MCF 10A (cell line): Measurements from ENCODE around the gene C1QBP. TPM values are rescaled to one million over a fixed set of nuclear protein-coding genes. Genes with fewer than 3 reads are reported as not detected.

Experiments used
- BruUV-seq: library from RNA; stranded (reverse); fragments of 400-500 nt; replicated peaks from 2 replicates; lab custom pipeline; 2021; lab: Mats Ljungman, UMichigan
- CTCF ChIA-PET: fragments of 300-600 bp; sonication (Branson Sonifier 250); formaldehyde crosslinking; extraction: SDS; loops from one replicate; lab custom pipeline; 2021; ENCODE audit warnings: antibody characterized with exemption, inconsistent platforms; lab: Yijun Ruan, JAX
- POLR2A ChIA-PET: fragments of 300-600, 350-650 bp; sonication (Branson Sonifier 250); formaldehyde crosslinking; extraction: SDS; loops from one replicate; lab custom pipeline; 2020; ENCODE audit warnings: antibody characterized with exemption, inconsistent platforms; lab: Yijun Ruan, JAX
- DNase-seq: peaks from one replicate; pipeline ENCODE4 v3.0.0-alpha.2; 2018; ENCODE audit not compliant: unreplicated experiment
- H3K27ac Mint-ChIP-seq: one replicate; pipeline ENCODE4 v1.8.0; 2022; ENCODE audit warnings: mild to moderate bottlenecking, low read depth, mixed read lengths; ENCODE audit not compliant: unreplicated experiment
- H3K27me3 Mint-ChIP-seq: one replicate; pipeline ENCODE4 v1.8.0; 2022; ENCODE audit warnings: mixed read lengths; ENCODE audit not compliant: insufficient read depth, unreplicated experiment
- H3K36me3 Mint-ChIP-seq: one replicate; pipeline ENCODE4 v1.8.0; 2022; ENCODE audit warnings: mild to moderate bottlenecking, moderate library complexity, mixed read lengths; ENCODE audit not compliant: insufficient read depth, unreplicated experiment
- H3K4me1 Mint-ChIP-seq: one replicate; pipeline ENCODE4 v1.8.0; 2022; ENCODE audit warnings: mixed read lengths; ENCODE audit not compliant: insufficient read depth, unreplicated experiment
- H3K4me3 Mint-ChIP-seq: one replicate; pipeline ENCODE4 v1.8.0; 2022; ENCODE audit warnings: mild to moderate bottlenecking, moderate library complexity, mixed read lengths; ENCODE audit not compliant: unreplicated experiment
- H3K9me3 Mint-ChIP-seq: one replicate; pipeline ENCODE4 v1.8.0; 2022; ENCODE audit warnings: mixed read lengths; ENCODE audit not compliant: unreplicated experiment
- intact Hi-C: fragments of 100-400 bp; cut with micrococcal nuclease; formaldehyde crosslinking; loops from 2 replicates; pipeline ENCODE4 v1.14.1; 2022
- total RNA-seq: library from RNA; stranded (reverse); gene quantifications from 2 replicates; pipeline ENCODE4 v1.2.3, GENCODE V29; 2022
- TF ChIP-seq, protein P1 (sequence below): fragments of 200-600 bp; IDR thresholded peaks from one replicate; pipeline ENCODE4 v1.8.0; 2022; ENCODE audit warnings: antibody characterized with exemption, mild to moderate bottlenecking; ENCODE audit not compliant: unreplicated experiment

Gene C1QBP
- total RNA-seq, 1 experiment from 2014 or later, result 438 TPM

DNA sequence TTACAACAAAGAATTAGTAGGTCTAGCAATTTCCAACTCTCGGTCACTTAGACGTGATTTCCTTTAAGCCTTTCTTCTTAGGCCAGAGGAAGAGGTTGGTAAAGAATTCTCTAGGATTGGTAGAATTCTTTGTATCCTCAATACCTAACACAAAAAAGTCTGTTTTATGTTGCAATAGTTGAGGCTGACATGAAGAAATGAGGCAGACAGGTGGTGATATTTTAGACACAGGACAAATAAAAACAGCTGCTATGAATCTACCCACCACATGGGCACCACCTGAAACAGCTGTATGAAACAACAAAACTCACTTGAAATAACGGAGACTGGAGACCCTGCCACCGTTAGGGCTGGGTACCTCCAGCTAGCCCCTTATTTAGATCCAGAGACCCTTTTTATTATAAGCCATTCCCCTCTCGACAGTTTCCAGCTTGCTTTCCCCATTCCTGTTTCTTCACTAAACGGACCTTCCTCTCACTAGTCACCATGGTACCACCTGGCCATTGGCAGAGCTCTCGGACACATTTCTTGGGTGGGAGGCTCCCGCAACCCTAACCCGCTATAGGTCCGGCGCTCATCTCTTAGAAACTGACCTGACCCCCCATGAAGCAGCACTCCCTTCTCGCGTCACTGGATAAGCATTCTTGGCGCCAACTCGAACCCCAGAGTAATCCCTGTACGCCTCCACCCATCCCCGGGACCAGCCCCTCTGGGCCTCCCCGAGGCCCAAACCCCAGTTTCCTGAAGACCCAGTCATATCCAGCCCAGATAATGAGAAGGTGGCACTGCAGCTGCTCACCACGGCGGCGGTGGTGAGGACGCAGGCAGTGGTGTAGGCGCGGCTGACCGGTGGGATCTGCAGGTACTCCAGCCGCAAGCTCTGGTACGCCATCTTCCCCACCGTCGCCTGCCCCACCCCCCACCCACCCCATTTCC, 46.6 kb upstream of the C1QBP start, which contains the start of gene DERL2:
TSS of gene DERL2 (minus strand) at position 909 of the 936 bp plus-strand sequence. CDS start at position 892, 17 bp downstream.
- Mint-ChIP-seq H3K4me1 (peaks cover 14% of the 10 kb centered on the region), H3K9me3 (no peaks in the 10 kb centered on the region), H3K27ac (peak within 1 kb of the TSS; percentile 99), H3K36me3 (peaks cover 65% of the 10 kb centered on the region), H3K4me3 (peak within 1 kb of the TSS; percentile 91), H3K27me3 (no peaks in the 10 kb centered on the region)
- TF ChIP-seq, protein P1, sequence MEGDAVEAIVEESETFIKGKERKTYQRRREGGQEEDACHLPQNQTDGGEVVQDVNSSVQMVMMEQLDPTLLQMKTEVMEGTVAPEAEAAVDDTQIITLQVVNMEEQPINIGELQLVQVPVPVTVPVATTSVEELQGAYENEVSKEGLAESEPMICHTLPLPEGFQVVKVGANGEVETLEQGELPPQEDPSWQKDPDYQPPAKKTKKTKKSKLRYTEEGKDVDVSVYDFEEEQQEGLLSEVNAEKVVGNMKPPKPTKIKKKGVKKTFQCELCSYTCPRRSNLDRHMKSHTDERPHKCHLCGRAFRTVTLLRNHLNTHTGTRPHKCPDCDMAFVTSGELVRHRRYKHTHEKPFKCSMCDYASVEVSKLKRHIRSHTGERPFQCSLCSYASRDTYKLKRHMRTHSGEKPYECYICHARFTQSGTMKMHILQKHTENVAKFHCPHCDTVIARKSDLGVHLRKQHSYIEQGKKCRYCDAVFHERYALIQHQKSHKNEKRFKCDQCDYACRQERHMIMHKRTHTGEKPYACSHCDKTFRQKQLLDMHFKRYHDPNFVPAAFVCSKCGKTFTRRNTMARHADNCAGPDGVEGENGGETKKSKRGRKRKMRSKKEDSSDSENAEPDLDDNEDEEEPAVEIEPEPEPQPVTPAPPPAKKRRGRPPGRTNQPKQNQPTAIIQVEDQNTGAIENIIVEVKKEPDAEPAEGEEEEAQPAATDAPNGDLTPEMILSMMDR, result no peak
- TSS peak; percentile 45 for BruUV-seq
- POLR2A ChIA-PET, result interaction anchor here (0.7 to 5.7 kb wide), 17 partner anchors 10 to 1527 kb away, joined by 3 to 108 read pairs (median 4); partner anchors contain the start of genes C1QBP, DHX33, NLRP1 and NUP88
- intact Hi-C loops, result loop anchor here (1.0 kb wide), 1 partner anchor 99 kb away; the partner anchor contains the start of gene NLRP1
- CTCF ChIA-PET, result interaction anchor here (0.5 to 2.2 kb wide), 8 partner anchors 11 to 1803 kb away, joined by 3 to 8 read pairs (median 3); partner anchors contain the start of gene C1QBP
- no peak for DNase-seq

DNA sequence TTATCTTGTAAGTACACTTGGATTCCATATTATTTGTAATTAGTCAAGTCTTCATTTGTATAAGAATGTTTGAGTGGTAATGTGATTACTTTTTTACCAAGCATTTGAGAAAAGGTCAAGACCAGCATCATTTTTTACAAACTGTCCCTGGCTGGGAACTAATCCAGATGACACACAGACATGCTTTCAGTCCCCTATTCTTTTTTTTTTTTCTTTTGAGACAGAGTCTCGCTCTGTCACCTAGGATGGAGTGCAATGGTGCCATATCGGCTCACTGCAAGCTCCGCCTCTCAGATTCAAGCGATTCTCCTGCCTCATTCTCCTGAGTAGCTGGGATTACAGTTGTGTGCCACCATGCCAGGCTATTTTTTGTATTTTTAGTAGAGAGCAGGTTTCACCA, 42.5 kb upstream of the C1QBP start:
- no peak overlapping the region for H3K4me3 Mint-ChIP-seq
- H3K9me3 Mint-ChIP-seq, result no peaks in the 10 kb centered on the region
- ChIA-PET CTCF (interaction anchor here (1.2 kb wide), 1 partner anchor 42 kb away, joined by 4 read pairs; the partner anchor contains the start of gene C1QBP), POLR2A (no interaction called here)
- H3K36me3 Mint-ChIP-seq, result peaks cover 75% of the 10 kb centered on the region
- no peaks in the 10 kb centered on the region for H3K27me3 Mint-ChIP-seq
- TF ChIP-seq, protein P1, result no peak
- H3K27ac Mint-ChIP-seq, result no peak overlapping the region
- no TSS peak for BruUV-seq
- H3K4me1 Mint-ChIP-seq, result no peaks in the 10 kb centered on the region
- intact Hi-C loops, result no loop called here
- no peak for DNase-seq

DNA sequence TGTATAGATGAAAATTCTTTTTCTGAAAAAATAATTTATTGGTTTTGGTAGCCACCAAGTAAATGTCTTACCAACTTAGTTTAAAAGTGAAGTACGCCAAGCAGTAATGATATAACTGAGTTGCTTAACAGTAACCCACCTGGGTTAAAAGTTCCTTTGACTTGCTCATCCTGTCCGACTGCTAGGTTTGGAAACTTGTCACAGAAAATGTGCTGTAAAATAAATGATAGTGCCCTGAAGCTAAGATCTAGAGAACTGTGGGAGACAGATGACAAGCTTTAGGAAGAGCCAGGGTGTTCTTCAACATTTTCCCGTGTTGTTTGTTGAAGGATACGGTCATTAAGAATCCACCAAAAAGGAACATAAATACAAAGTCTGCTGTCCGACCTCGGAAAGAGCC, 42.0 kb upstream of the C1QBP start:
- peaks cover 80% of the 10 kb centered on the region for H3K36me3 Mint-ChIP-seq
- no TSS peak for BruUV-seq
- TF ChIP-seq, protein P1, result no peak
- intact Hi-C loops, result no loop called here
- no peak for DNase-seq
- H3K4me1 Mint-ChIP-seq, result no peaks in the 10 kb centered on the region
- H3K9me3 Mint-ChIP-seq, result no peaks in the 10 kb centered on the region
- ChIA-PET CTCF (interaction anchor here (1.2 kb wide), 2 partner anchors 42 to 58 kb away, joined by 4 read pairs; partner anchors contain the start of gene C1QBP), POLR2A (no interaction called here)
- H3K4me3 Mint-ChIP-seq, result no peak overlapping the region
- H3K27ac Mint-ChIP-seq, result no peak overlapping the region
- H3K27me3 Mint-ChIP-seq, result no peaks in the 10 kb centered on the region

DNA sequence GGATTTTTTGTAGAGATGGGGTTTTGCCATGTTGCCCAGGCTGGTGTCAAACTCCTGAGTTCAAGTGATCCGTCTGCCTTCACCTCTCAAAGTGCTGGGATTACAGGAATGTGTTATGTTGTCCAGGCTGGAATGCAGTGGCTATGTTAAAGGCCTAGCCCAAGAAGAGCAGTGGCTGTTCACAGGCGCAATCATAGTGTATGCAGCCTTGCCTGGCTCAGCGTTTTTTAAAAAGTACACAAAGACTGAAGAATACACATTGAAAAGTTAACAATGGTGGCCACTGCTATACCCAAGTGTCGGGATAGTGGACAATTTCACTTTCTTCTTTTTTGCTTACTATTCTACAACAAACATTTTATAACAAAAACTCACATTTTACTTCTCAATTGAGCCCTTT, 40.0 kb upstream of the C1QBP start:
- intact Hi-C loops, result no loop called here
- TF ChIP-seq, protein P1, result no peak
- no peak for DNase-seq
- POLR2A ChIA-PET, result interaction anchor here (1.3 kb wide), 1 partner anchor 34 kb away, joined by 3 read pairs; no protein-coding TSS in a partner anchor
- H3K27me3 Mint-ChIP-seq, result no peaks in the 10 kb centered on the region
- H3K36me3 Mint-ChIP-seq, result peaks cover 94% of the 10 kb centered on the region
- H3K27ac Mint-ChIP-seq, result no peak overlapping the region
- CTCF ChIA-PET, result no interaction called here
- BruUV-seq, result no TSS peak
- no peak overlapping the region for H3K4me3 Mint-ChIP-seq
- no peaks in the 10 kb centered on the region for H3K4me1 Mint-ChIP-seq
- no peaks in the 10 kb centered on the region for H3K9me3 Mint-ChIP-seq
